GM21381 (cell line): ENCODE measurements around the gene CENPM.

Source experiments
- ATAC-seq: cut with Tn5 transposase; IDR thresholded peaks from one replicate; pipeline ENCODE4 v1.9.1; 2021; ENCODE audit warnings: mild to moderate bottlenecking, moderate library complexity; ENCODE audit not compliant: unreplicated experiment

CENPM gene

GRCh38 chr22:41900652-41901312, 46.2 kb downstream of the CENPM start:
- ATAC-seq, result no peak

- no peak for ATAC-seq
These were observed 46.8 kb downstream of the CENPM start for GRCh38 chr22:41899992-41900651.

DNA sequence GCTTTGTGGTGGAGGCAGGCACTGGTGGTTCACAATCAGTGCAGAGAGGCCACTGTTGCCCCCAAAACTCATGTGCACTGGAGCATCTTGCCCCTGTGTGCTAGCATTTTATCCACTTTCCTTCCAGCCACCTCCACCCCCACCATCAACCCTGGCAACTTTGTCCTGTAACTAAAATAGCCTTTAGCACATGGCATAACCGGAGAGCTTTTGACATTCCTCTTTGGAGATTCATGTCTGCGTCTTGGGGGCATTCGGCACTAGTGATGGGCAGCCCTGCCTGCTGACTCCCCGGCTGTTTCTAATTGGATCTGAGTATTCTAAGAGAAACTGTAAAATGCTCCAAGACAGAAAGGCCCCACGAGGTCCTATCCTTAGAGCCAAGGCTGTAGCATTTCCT, 47.8 kb downstream of the CENPM start:
- no peak for ATAC-seq

DNA sequence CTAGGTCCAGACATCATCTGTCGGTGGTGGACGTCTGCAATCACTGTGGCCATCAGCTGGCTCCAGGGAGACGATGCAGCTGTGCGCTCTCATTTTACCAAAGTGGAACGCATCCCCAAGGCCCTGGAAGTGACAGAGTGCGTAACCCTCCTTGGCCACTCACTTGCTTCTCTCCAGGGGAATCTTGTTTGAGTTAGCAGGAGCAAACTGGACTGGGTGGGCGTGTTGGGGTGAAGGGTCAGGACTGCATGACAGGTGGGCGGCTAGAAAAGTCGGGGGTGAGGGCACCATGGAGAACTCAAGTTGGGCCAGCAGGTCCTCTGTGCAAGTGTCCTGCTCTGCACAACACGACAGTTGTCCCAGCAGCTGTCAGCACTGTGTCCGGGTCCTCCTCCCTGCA, 48.3 kb downstream of the CENPM start:
- no peak for ATAC-seq

DNA sequence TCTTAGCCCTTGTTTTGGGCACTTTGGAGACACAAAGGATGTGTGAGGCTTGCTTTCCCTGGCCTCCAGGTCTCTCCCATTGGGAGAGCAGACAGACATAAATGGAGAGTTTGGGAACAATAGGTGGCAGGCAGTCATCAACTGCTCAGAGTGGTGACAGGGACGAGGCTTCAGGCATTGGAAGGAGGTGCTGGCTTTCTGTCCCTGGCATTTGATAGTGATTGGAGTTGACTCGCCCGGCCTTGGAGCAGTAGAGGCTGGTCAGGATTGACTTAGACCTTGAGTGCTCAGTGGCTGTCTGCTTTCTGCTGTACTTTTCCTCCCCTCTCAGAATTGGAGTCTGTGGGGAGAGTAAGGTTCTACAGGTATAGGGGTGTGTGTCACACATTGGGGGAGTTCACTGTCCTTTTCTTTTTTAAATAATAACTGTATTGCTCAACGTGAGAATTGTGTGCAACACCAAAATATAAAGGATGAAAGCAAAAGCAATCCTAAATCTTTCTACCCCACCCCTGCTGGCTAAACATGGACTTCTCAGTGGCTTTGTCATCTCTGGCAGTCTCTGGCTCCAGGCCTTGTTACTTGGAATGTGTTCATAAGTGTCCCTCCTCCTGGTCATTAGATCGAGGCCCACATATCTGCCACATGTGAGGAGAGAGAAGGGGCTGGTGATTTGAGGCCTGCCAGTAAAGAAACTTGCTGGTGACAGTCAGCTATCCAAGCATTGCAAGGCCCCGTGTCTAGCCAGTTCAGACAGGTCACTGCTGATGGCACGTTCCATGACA, 53.2 kb downstream of the CENPM start:
- no peak for ATAC-seq

DNA sequence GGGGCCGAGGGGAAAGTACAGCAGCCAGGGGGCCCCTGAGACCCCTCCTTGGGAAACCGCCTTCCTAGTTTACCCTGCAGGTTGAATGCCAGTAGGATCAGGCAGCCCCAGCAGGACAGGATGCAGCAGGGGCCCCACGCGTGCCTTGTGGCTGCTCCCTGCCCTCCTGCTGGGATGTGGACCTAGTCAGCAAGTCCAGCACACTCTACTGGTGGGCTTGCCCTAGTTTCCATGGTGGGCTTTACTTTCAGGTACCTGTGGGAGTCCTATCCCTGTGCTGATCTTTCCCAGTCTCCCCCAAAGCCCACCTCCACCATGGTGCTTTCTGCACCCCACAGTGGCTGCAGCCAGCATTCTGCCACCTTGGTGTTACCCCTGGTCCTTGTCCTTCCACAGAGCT, 54.2 kb downstream of the CENPM start:
- no peak for ATAC-seq

DNA sequence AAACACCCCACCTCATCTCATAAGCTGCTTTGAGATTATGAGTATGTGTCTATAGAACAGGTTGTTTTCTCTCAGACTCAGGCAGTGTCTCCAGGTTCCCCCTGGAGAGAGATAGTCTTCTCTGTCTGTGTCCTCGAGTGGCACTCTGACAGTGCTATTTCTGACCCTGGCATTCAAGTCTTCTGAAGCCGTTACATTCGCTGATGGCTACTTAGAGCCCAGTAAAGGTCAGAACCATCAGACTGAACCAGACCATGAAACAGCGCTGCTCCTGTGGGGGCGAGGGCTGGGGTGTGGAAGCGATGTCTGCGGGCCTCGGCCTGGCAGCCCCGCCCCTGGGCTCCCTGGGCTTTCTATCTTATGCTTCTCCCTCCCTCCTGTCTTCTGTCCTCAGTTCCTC, 55.5 kb downstream of the CENPM start:
- ATAC-seq, result no peak
